Left lobe of liver (tissue), 2 donors: Measurements from ENCODE around the gene ZFYVE21. TPM values are rescaled to one million over a fixed set of nuclear protein-coding genes. Genes with fewer than 3 reads are reported as not detected.

Experiments
- ATAC-seq: fragments of 200-7000 bp; cut with Tn5 transposase; one replicate; pipeline ENCODE4 v1.9.1; 2020; ENCODE audit warnings: mild to moderate bottlenecking, moderate library complexity
- DNase-seq: peaks from one replicate; pipeline ENCODE4 v3.0.0-alpha.2; 2020; ENCODE audit warnings: low spot score
- total RNA-seq: library from RNA; stranded (reverse); gene quantifications from one replicate; pipeline ENCODE4 v1.2.1, GENCODE V29; 2021
- donor health status: DM: no; HTN: no; CAD: no; lungs with moderate emphysema.
- donor health status: DM: no; HTN: yes; CAD: no.

ZFYVE21 gene
- total RNA-seq, 1 donor from 2014 or later: 25.2 TPM

DNA sequence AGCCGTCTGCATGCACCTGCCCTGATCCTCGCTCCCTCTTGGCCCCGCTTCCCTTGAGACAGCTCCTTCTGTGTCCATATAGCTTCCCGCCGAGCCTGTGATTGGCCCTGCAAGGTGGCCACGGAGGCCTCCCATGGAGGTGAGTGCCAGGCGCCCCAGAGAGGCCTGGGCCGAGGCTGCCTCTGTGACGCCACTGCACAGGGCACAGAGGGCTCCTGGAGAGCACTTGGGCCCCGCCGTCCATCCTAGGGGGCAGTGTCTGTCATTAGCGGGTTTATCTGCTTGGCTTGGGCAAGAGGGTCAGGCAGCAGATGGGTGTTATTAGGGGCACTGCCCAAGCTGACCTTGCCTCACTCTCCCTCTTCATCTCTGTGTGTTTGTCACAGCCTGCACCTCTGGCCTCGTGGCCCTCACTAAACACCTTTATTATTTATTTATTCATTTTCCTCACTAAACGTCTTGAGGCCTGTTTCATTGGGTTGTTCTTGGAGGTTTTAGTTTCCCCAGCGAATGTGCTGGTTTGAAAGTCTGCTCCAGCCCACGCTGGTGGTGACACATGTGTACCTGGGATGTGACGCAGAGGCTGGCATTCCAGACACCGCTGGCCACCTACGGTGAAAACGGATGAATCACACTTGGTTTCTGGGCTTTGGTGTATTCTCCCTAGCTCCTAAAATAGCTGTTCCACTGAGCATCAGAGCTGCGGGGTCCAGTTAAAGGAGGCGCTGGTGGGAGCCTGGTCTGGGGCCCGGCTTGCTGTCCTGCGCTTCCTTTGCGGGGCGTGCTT lies 5.9 kb downstream of the ZFYVE21 start:
- ATAC-seq (no peak), DNase-seq (no peak)

- no peak for ATAC-seq
Measured at GRCh38 chr14:103723748-103724081, 8.1 kb downstream of the ZFYVE21 start.

DNA sequence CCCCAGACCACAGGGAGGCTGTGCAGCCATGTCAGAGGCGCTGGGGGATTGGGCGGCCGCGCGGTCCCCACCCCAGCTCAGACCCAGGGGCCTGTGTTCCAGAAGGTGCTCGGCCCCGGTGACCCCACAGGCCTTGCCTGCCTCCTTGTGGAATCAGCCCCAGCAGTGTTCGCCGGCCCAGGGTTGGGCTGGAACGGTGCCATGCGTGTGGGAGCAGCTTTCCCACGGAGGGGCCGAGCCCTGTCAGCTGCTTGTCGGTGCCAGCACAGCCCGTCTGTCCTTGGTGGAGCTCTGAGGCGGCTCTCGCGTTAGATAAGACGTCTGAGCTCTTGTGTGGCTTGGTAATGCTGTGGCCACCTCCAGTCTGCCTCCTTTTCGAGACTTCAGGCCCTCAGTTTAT lies 8.5 kb downstream of the ZFYVE21 start:
- DNase-seq (no peak), ATAC-seq (peak; percentile 17)

More at GRCh38 chr14:103723748-103724081, 8.1 kb downstream of the ZFYVE21 start:
- DNase-seq: no peak

DNA sequence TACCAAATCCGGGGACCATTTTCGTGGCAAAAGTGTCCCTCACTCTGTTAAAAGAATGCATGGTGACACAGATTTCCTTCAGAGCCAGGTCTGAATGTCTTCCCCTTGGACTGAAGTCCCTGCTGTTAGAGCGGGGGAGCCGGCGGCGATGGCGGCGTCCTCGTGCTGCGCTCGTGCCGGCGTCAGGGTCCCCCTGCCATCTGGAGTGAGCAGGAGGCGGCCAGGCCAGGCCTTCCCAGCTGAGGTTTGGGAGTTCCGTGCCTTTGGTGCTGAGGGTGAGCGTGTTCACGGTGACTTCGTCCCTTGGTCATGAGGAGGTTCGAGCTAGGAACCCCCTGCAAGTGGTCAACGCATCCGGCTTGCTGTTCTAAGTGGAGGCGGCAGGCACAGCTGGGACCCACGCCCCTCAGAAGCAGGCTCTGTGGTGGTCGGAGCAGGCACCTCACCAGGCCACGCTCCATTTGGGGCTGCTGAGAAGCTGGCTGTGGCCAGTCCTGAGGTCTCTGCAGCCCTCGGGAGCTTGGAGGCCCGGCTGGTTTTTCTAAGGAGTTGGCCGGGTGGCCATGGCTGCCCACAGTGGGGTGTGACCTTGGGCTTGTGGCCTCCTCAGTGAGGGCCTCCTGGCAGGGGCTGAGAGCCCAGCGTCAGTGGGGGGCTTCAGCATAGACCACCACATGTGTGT lies 9.5 kb downstream of the ZFYVE21 start:
- ATAC-seq (no peak), DNase-seq (no peak)

- DNase-seq: no peak
- ATAC-seq: no peak
Measured at GRCh38 chr14:103725739-103726395, 10.3 kb downstream of the ZFYVE21 start.

DNA sequence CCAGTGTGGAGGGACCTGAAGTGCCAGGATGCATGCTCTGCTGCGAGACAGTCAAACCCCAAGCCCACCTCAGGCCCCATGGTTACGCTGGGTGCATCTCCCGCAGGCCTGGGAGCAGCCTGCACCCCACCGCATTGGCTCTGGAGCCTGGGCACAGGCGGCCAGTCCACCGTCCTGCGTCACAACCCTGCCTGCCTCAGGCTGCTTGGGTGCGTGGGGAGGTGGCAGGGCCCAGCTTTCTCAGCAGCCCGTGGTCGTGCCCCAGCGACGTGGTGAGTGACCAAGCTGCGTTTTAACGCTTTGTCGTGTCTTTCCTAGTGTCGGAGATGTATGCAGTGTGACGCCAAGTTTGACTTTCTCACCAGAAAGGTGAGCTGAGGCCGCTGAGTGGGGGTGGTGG lies 10.9 kb downstream of the ZFYVE21 start:
- no peak for DNase-seq

DNA sequence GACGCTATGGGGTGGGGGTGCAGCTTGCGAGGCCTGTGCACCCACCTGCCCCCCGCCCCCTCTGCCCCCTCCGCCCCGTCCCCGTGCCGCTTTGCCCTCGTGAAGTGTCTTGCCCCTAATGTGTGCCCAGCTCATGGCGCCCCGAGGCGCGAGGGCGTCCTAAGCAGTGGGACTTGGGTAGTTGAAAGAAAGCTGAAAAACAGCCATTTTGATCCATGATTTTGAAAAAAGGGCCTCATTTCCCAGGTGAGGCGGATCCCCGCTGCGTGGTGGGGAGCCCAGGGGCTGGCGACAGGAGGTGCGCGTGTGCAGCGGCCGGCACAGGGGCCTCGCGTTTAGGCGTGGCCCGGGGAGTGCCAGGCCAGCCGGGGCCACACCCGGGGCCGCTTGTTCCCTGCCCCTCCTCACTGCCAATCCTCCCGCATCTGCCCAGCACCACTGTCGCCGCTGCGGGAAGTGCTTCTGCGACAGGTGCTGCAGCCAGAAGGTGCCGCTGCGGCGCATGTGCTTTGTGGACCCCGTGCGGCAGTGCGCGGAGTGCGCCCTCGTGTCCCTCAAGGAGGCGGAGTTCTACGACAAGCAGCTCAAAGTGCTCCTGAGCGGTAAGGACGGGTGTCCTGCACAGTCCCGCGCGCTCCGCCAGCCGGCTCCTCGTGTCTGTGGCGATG lies 11.8 kb downstream of the ZFYVE21 start:
- ATAC-seq (no peak), DNase-seq (no peak)

More for the DNA sequence above, 10.9 kb downstream of the ZFYVE21 start:
- no peak for ATAC-seq

DNA sequence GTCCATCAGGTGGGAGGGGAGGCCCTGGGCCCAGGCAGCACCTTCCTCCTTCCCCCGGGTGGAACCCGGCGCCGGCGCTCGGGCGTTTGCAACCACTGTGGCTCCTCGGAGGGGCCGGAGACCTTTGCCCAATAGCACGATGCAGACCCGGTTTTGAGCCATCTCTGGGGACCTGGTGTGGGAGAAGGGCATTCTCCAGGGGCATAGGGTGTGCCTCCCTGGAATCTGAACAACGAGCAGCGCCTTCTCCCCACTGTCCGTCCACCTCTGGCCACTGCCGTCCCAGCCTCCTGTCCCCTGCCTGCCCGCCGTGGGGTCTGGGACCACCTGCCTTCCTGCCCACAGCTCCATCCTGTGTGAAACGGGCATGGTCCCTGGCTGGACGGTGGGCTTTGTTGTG lies 12.5 kb downstream of the ZFYVE21 start:
- DNase-seq (no peak), ATAC-seq (no peak)

DNA sequence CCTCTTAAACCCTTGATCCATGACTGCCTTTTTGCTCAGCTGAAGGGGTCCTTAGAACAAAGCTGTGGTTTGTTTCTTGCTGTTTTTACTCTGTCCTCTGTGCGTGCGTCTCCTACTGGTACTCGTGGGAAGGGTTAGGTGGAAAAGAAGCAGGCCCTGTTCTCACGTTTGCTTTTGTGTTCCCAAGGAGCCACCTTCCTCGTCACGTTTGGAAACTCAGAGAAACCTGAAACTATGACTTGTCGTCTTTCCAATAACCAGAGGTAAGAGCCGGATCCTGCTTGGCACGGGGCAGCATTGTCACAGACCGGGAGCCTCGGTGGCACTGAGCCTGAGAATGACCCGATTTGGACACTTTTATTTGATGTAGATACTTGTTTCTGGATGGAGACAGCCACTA lies 13.1 kb downstream of the ZFYVE21 start:
- DNase-seq (no peak), ATAC-seq (no peak)

- DNase-seq (no peak), ATAC-seq (peak; percentile 6)
Measured at GRCh38 chr14:103729496-103730448, 14.2 kb downstream of the ZFYVE21 start.

DNA sequence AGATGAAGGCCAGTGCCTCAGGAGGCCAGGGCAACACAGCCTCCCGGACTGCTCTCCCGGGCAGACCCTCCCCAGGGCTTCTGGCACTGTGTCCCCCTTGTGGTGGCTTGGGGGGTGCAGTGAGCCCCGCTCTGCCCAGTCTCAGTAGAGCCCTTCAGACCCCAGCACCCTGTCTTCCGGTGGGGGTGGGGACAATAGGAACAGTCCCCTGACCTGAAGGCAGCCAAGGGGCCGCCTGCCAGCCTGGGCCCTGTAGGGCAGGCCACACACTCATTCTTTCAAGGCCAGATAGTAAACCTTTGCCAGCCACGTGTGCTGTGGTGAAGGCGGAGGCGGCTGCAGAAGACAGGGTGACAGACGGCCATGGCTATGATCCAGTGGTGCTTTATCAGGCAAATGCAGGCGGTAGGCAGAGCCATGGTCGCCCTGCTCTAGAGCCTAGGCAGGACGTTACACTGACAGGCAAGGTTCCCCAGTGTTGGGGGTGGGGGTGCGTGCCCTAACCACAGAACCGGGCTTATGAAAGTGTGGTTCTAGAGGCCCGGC lies 15.0 kb downstream of the ZFYVE21 start:
- peak; percentile 88 for DNase-seq
- peak; percentile 85 for ATAC-seq

DNA sequence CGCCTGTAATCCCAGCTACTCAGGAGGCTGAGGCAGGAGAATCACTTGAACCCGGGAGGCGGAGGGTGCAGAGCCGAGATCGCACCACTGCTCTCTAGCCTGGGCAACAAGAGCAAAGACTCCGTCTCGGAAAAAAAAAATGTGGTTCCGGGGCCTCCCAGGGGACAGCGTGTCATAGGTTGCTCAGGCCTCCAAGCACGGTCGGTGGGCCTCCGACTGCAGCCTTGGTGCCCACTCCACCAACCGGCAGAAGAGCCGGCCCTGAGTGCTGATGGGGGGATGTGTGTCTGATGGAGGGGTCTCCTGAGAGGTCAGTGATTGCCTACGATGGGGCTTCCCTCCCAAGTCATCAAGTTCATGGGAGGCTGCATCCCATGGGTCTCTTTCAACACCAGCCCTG lies 15.9 kb downstream of the ZFYVE21 start:
- no peak for DNase-seq
- ATAC-seq: no peak

DNA sequence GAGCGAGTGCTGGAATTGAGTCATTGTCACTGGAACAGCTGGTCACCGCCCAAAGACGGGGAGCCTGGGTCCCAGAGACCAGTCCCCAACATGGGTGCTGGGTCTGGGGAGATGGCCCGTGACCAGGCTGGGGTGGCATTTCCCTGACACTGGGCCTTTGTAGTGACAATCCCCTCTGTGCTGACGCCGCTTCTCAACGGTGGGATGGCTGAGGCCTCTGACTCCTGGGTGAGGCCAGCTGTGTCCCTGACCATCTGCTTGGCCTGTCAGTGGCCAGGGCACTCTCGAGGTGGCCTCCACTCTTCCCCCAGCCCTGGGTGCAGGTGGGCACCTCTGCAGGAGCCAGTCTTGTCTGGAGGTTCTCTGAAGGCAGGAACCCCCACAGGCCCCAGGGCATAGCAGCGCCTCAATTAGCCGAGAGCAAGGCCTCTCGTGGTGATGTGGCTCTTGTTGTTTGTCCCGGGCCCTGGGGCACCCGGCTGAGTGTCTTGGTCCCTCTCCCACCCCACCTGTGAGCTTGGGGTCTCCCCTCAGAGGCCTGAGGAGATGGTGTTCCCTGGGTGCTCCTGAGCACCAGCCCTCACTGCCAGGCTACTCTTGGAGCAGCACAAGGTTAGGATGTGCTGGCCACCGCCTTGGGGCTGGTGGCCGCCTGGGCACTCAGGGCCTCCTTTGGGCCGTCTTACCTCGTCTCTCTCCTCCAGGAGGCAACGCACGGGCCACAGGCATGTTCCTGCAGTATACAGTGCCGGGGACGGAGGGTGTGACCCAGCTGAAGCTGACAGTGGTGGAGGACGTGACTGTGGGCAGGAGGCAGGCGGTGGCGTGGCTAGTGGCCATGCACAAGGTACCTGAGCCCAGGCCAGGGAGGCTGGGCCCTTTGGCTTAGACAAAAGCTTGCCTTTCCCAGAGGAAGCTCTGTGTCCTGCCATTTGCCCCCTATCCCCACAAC lies 16.6 kb downstream of the ZFYVE21 start:
- no peak for ATAC-seq
- DNase-seq: no peak

DNA sequence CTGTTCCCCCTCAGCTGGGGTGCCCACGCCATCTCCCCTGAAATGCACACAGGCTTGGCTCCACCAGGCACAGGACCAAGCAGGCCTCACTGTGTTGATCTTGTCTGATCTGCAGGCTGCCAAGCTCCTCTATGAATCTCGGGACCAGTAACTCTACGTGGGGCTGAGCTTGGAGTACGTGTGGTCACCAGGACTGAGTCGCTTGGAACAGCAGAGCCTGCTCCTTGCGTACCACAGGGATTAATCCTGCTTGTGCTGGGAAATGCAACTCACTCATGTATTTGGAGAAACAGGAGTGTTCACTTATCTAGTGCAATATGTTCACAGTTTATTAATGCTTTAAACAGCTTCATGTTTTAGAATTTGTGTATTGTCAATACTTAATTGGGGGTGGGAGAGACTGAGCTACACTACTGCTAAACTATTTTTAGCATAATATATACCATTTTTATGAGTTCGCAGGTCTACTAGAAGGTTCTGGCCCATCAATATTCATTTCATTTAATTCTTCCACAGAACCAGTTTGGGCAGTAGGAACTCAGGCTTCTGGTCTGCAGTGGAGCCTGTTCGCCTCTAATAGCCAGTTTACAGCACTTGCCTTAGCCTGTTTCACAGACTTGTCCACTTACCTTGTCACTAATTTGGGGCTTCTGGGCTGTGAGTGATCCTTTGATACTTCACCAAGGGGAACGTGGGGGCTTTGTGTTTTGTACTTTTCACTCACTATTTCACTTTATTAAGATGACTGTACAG lies 17.4 kb downstream of the ZFYVE21 start:
- DNase-seq (no peak), ATAC-seq (no peak)

DNA sequence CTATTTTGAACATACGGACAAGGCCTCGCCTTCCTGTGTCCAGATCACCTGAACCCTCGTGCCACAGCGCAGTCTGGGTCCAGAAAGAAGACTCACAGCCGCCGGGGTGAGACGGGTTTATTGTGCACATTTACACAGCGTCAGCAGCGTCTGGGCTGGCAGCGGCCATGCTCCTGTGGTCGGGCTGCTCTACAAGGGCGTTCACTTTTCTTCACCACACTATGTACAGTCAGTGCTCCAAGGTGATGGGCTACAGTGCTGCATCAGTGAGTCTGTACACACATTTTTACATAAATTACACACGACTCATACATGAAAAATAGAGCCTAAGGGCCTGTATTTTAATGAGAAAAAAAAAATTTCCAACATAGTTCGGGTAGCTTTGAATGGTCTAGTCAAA lies 18.0 kb downstream of the ZFYVE21 start:
- no peak for DNase-seq
- no peak for ATAC-seq

GRCh38 chr14:103734081-103734888 lies 18.7 kb downstream of the ZFYVE21 start:
- ATAC-seq: no peak
- no peak for DNase-seq

GRCh38 chr14:103735022-103735421 lies 19.4 kb downstream of the ZFYVE21 start:
- DNase-seq (no peak), ATAC-seq (no peak)
